Measurements from ENCODE around the gene SDF2L1. TPM values are rescaled to one million over a fixed set of nuclear protein-coding genes. Genes with fewer than 3 reads are reported as not detected.
"Not testable (repeated sequence)": the region's sequence is repeated elsewhere in the genome, so short reads cannot be mapped to it uniquely, and the experiment has no call there.

The SDF2L1 gene
- total RNA-seq, 5 donors from 2014 or later (not counting 1 experiment from before 2014, with no cell fraction given), result 22.1 to 55.4 (median 50.2) TPM

GRCh38 chr22:21678842-21679241, 36.7 kb downstream of the SDF2L1 start:
- H3K27ac Mint-ChIP-seq; CTCF ChIA-PET; ATAC-seq (replicated peaks in 1 of 4); POLR2A ChIA-PET; H3K9me3 ChIP-seq; H3K4me1 Mint-ChIP-seq; H3K27ac ChIP-seq (ENCODE audit: low read length); H3K27me3 Mint-ChIP-seq; H3K27me3 ChIP-seq (replicated peaks in 1 of 2; ENCODE audit: control insufficient read depth in 2 of 2, extremely low read depth in 1 of 2, insufficient read depth in 2 of 2, low read length in 1 of 2); H3K4me3 Mint-ChIP-seq; H3K4me1 ChIP-seq (ENCODE audit: control insufficient read depth in 1 of 2, extremely low read depth in 1 of 2, insufficient read depth in 2 of 2, low read length in 2 of 2); H3K9me3 Mint-ChIP-seq; DNase-seq; H3K4me3 ChIP-seq (ENCODE audit: control insufficient read depth in 1 of 2, extremely low read depth in 1 of 2, low read length in 1 of 2): not testable (repeated sequence)
- H3K36me3 Mint-ChIP-seq, result peaks cover 41% of the 10 kb centered on the region
- WGBS (ENCODE audit: insufficient coverage), result 90% methylated on average over 2 of the region's 12 CpGs
- peaks cover 25 to 47% of the 10 kb centered on the region in 2 donors for H3K36me3 ChIP-seq (ENCODE audit: control insufficient read depth in 2 of 2, extremely low read depth in 1 of 2, insufficient read depth in 1 of 2, low read length in 1 of 2)

DNA sequence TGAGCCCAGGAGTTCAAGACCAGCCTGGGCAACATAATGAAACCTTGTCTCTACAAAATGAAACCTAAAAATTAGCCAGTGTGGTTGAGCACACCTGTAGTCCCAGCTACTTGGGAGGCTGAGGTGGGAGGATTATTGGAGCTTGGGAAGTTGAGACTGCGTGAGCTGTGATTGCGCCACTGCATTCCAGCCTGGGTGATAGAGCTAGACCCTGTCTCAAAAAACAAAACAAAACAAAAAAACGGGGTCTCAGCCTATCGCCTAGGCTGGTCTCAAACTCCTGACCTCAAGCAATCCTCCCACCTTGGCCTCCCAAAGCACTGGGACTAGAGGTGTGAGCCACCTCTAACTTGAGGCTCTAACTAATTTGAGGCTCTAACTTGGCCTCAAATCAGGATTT, 37.3 kb downstream of the SDF2L1 start:
- H3K27me3 Mint-ChIP-seq, result no peaks in the 10 kb centered on the region
- Histone ChIP-seq H3K27ac (ENCODE audit: low read length) (no peak overlapping the region), H3K4me1 (ENCODE audit: control insufficient read depth in 1 of 2, extremely low read depth in 1 of 2, insufficient read depth in 2 of 2, low read length in 2 of 2) (no peaks in the 10 kb centered on the region), H3K36me3 (ENCODE audit: control insufficient read depth in 2 of 2, extremely low read depth in 1 of 2, insufficient read depth in 1 of 2, low read length in 1 of 2) (peaks cover 24 to 44% of the 10 kb centered on the region in 2 donors), H3K9me3 (no peaks in the 10 kb centered on the region), H3K27me3 (replicated peaks in 1 of 2; ENCODE audit: control insufficient read depth in 2 of 2, extremely low read depth in 1 of 2, insufficient read depth in 2 of 2, low read length in 1 of 2) (no peaks in the 10 kb centered on the region), H3K4me3 (ENCODE audit: control insufficient read depth in 1 of 2, extremely low read depth in 1 of 2, low read length in 1 of 2) (no peak overlapping the region)
- CTCF ChIA-PET, result no interaction called here
- ATAC-seq (replicated peaks in 1 of 4), result no peak
- 93% methylated on average over 3 of the region's 4 CpGs for WGBS (ENCODE audit: insufficient coverage)
- H3K36me3 Mint-ChIP-seq, result peaks cover 37% of the 10 kb centered on the region
- no peak for DNase-seq
- H3K27ac Mint-ChIP-seq, result no peak overlapping the region
- H3K9me3 Mint-ChIP-seq, result no peaks in the 10 kb centered on the region
- H3K4me3 Mint-ChIP-seq, result no peak overlapping the region
- POLR2A ChIA-PET, result no interaction called here
- peaks cover 0 to 4% (median 0%) of the 10 kb centered on the region in 3 donors for H3K4me1 Mint-ChIP-seq

GRCh38 chr22:21680830-21681565, 38.9 kb downstream of the SDF2L1 start:
- Histone ChIP-seq H3K27ac (ENCODE audit: low read length) (no peak overlapping the region), H3K9me3 (no peaks in the 10 kb centered on the region), H3K36me3 (ENCODE audit: control insufficient read depth in 2 of 2, extremely low read depth in 1 of 2, insufficient read depth in 1 of 2, low read length in 1 of 2) (peaks cover 16 to 47% of the 10 kb centered on the region in 2 donors), H3K4me1 (ENCODE audit: control insufficient read depth in 1 of 2, extremely low read depth in 1 of 2, insufficient read depth in 2 of 2, low read length in 2 of 2) (no peaks in the 10 kb centered on the region), H3K27me3 (replicated peaks in 1 of 2; ENCODE audit: control insufficient read depth in 2 of 2, extremely low read depth in 1 of 2, insufficient read depth in 2 of 2, low read length in 1 of 2) (no peaks in the 10 kb centered on the region), H3K4me3 (ENCODE audit: control insufficient read depth in 1 of 2, extremely low read depth in 1 of 2, low read length in 1 of 2) (no peak overlapping the region)
- CTCF ChIA-PET, result no interaction called here
- Mint-ChIP-seq H3K27me3 (no peaks in the 10 kb centered on the region), H3K9me3 (no peaks in the 10 kb centered on the region), H3K27ac (no peak overlapping the region), H3K4me3 (no peak overlapping the region), H3K36me3 (peaks cover 27% of the 10 kb centered on the region), H3K4me1 (peaks cover 0 to 4% (median 0%) of the 10 kb centered on the region in 3 donors)
- POLR2A ChIA-PET, result no interaction called here
- ATAC-seq (replicated peaks in 1 of 4) (no peak), DNase-seq (peak in 1 of 35 experiments; percentile 4)
- 89% methylated on average over 18 of the region's 21 CpGs for WGBS (ENCODE audit: insufficient coverage)

- WGBS (ENCODE audit: insufficient coverage), result 87% methylated on average over 23 of the region's 24 CpGs
- H3K27me3 Mint-ChIP-seq, result no peaks in the 10 kb centered on the region
- H3K36me3 Mint-ChIP-seq, result peaks cover 21% of the 10 kb centered on the region
- Histone ChIP-seq H3K27me3 (replicated peaks in 1 of 2; ENCODE audit: control insufficient read depth in 2 of 2, extremely low read depth in 1 of 2, insufficient read depth in 2 of 2, low read length in 1 of 2) (no peaks in the 10 kb centered on the region), H3K9me3 (no peaks in the 10 kb centered on the region), H3K4me3 (ENCODE audit: control insufficient read depth in 1 of 2, extremely low read depth in 1 of 2, low read length in 1 of 2) (no peak overlapping the region), H3K4me1 (ENCODE audit: control insufficient read depth in 1 of 2, extremely low read depth in 1 of 2, insufficient read depth in 2 of 2, low read length in 2 of 2) (no peaks in the 10 kb centered on the region), H3K36me3 (ENCODE audit: control insufficient read depth in 2 of 2, extremely low read depth in 1 of 2, insufficient read depth in 1 of 2, low read length in 1 of 2) (peaks cover 20 to 52% of the 10 kb centered on the region in 2 donors), H3K27ac (ENCODE audit: low read length) (no peak overlapping the region)
- no peak for ATAC-seq (replicated peaks in 1 of 4)
- ChIA-PET POLR2A (no interaction called here), CTCF (no interaction called here)
- H3K9me3 Mint-ChIP-seq, result no peaks in the 10 kb centered on the region
- H3K27ac Mint-ChIP-seq, result no peak overlapping the region
- no peak overlapping the region for H3K4me3 Mint-ChIP-seq
- no peak for DNase-seq
- peaks cover 0 to 4% (median 0%) of the 10 kb centered on the region in 3 donors for H3K4me1 Mint-ChIP-seq
These were observed 39.7 kb downstream of the SDF2L1 start for GRCh38 chr22:21681566-21682370.

DNA sequence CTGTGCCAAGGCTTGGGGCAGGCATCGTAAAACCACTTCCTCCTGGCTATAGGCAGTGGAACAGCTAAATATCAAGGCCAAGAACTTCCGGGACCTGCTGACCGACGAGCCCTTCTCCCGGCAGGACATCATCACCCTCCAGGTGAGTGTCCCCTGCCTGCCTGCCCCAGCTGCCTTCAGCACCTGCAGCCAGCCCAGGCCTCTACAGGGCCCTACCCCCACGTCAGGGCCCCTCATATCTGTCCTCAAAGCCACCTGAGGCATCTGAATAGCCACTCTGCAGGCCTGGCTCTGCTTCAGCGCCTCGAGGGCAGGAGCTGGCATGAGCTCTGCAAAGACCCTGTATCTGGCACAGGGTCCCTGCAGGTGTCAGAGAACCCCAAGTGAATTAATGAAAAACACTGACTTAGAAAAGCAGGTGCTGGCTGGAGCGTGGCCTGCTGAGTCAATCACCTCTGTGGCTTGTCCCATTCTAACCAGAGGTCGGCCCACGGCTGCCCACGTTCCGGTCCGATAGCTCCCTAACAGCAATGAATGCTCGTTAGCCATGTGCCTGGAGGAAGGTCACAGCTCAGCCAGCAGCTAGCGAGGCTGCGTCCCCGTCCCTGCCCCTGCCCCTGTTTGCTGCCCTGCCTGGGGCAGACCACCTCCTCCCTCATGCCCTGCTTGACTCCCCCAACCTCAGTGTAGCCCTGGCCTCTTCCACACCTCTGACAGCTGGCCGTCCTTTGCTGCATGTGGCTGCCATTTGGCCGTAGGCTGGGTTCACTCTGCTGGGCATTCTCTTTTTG, 40.5 kb downstream of the SDF2L1 start:
- no peak for ATAC-seq (replicated peaks in 1 of 4)
- POLR2A ChIA-PET, result no interaction called here
- H3K27me3 Mint-ChIP-seq, result no peaks in the 10 kb centered on the region
- H3K4me1 Mint-ChIP-seq, result peaks cover 0 to 4% (median 0%) of the 10 kb centered on the region in 3 donors
- 96% methylated on average over 18 of the region's 20 CpGs for WGBS (ENCODE audit: insufficient coverage)
- no peak overlapping the region for H3K4me3 ChIP-seq (ENCODE audit: control insufficient read depth in 1 of 2, extremely low read depth in 1 of 2, low read length in 1 of 2)
- CTCF ChIA-PET, result no interaction called here
- no peaks in the 10 kb centered on the region for H3K9me3 ChIP-seq
- no peaks in the 10 kb centered on the region for H3K9me3 Mint-ChIP-seq
- H3K36me3 Mint-ChIP-seq, result peaks cover 21% of the 10 kb centered on the region
- H3K4me3 Mint-ChIP-seq, result no peak overlapping the region
- peaks cover 20 to 60% of the 10 kb centered on the region in 2 donors for H3K36me3 ChIP-seq (ENCODE audit: control insufficient read depth in 2 of 2, extremely low read depth in 1 of 2, insufficient read depth in 1 of 2, low read length in 1 of 2)
- no peak overlapping the region for H3K27ac ChIP-seq (ENCODE audit: low read length)
- H3K4me1 ChIP-seq (ENCODE audit: control insufficient read depth in 1 of 2, extremely low read depth in 1 of 2, insufficient read depth in 2 of 2, low read length in 2 of 2), result no peaks in the 10 kb centered on the region
- H3K27ac Mint-ChIP-seq, result no peak overlapping the region
- H3K27me3 ChIP-seq (replicated peaks in 1 of 2; ENCODE audit: control insufficient read depth in 2 of 2, extremely low read depth in 1 of 2, insufficient read depth in 2 of 2, low read length in 1 of 2), result no peaks in the 10 kb centered on the region
- DNase-seq, result no peak

DNA sequence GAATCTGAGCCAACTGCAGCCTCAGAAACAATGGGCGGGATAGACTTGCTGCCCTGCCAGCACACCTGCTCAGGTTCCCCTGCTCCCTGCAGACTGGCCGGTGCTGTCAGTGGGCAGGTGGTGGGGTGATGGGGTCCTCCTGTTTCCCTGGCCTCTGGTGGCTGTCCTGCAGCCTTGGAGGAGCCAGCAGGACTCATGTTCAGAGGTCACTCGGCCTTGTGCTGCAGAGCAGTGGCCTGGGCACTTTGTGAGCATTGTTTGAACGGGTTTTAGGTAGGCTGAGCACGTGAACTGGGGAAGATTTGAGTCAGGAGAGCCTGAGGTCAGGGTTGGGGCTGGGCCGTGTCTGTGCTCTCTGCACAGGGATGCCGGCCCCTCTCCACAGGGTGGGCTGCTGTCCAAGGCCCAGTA, 41.3 kb downstream of the SDF2L1 start:
- Mint-ChIP-seq H3K9me3 (no peaks in the 10 kb centered on the region), H3K27ac (no peak overlapping the region), H3K36me3 (peaks cover 20% of the 10 kb centered on the region), H3K4me3 (no peak overlapping the region), H3K27me3 (no peaks in the 10 kb centered on the region), H3K4me1 (peaks cover 0 to 4% (median 0%) of the 10 kb centered on the region in 3 donors)
- Histone ChIP-seq H3K27me3 (replicated peaks in 1 of 2; ENCODE audit: control insufficient read depth in 2 of 2, extremely low read depth in 1 of 2, insufficient read depth in 2 of 2, low read length in 1 of 2) (no peaks in the 10 kb centered on the region), H3K27ac (ENCODE audit: low read length) (no peak overlapping the region), H3K4me3 (ENCODE audit: control insufficient read depth in 1 of 2, extremely low read depth in 1 of 2, low read length in 1 of 2) (no peak overlapping the region), H3K4me1 (ENCODE audit: control insufficient read depth in 1 of 2, extremely low read depth in 1 of 2, insufficient read depth in 2 of 2, low read length in 2 of 2) (no peaks in the 10 kb centered on the region), H3K9me3 (no peaks in the 10 kb centered on the region), H3K36me3 (ENCODE audit: control insufficient read depth in 2 of 2, extremely low read depth in 1 of 2, insufficient read depth in 1 of 2, low read length in 1 of 2) (peaks cover 17 to 69% of the 10 kb centered on the region in 2 donors)
- ATAC-seq (replicated peaks in 1 of 4), result no peak
- 94% methylated on average over 7 of the region's 7 CpGs for WGBS (ENCODE audit: insufficient coverage)
- POLR2A ChIA-PET, result no interaction called here
- CTCF ChIA-PET, result no interaction called here
- DNase-seq, result no peak

All from T-cell (primary cell).